Hematopoietic multipotent progenitor cell treated with erythropoietin and hydrocortisone succinate and interleukin-3 and kit ligand, for 17 days (in vitro differentiated cells): ENCODE results near the gene NOP9.

ENCODE experiments used
- DNase-seq: peaks from one replicate; pipeline ENCODE4 v3.0.0-alpha.2; 2015; ENCODE audit warnings: low spot score

Gene NOP9

GRCh38 chr14:24299255-24300191, at the start of gene NOP9, which contains the start of gene DHRS1:
Gene NOP9 (plus strand): TSS chr14:24299850. CDS start chr14:24299955, 105 bp downstream.
Gene DHRS1 (minus strand): TSS chr14:24299780. CDS start chr14:24299106, 674 bp downstream.
- peak; percentile 96 for DNase-seq

- DNase-seq: no peak
Measured at GRCh38 chr14:24250354-24250753, 49.3 kb upstream of the NOP9 start.

- DNase-seq: no peak
Measured at GRCh38 chr14:24251880-24252288, 47.8 kb upstream of the NOP9 start.

GRCh38 chr14:24252289-24253124, 47.1 kb upstream of the NOP9 start:
- DNase-seq: no peak

GRCh38 chr14:24253936-24254335, 45.7 kb upstream of the NOP9 start:
- no peak for DNase-seq

GRCh38 chr14:24254630-24255392, 44.8 kb upstream of the NOP9 start:
- DNase-seq: no peak

GRCh38 chr14:24255438-24255837, 44.2 kb upstream of the NOP9 start:
- no peak for DNase-seq

GRCh38 chr14:24255931-24256711, 43.5 kb upstream of the NOP9 start:
- DNase-seq: peak; percentile 29

- DNase-seq: no peak
Measured at GRCh38 chr14:24256960-24257359, 42.7 kb upstream of the NOP9 start.

- no peak for DNase-seq
Measured at GRCh38 chr14:24258119-24258518, 41.5 kb upstream of the NOP9 start.

GRCh38 chr14:24258548-24259265, 40.9 kb upstream of the NOP9 start:
- DNase-seq: no peak

- no peak for DNase-seq
Measured at GRCh38 chr14:24259282-24260025, 40.2 kb upstream of the NOP9 start.

GRCh38 chr14:24260026-24260779, 39.4 kb upstream of the NOP9 start:
- DNase-seq: no peak

GRCh38 chr14:24260780-24261157, 38.9 kb upstream of the NOP9 start:
- no peak for DNase-seq

GRCh38 chr14:24261256-24261968, 38.2 kb upstream of the NOP9 start:
- DNase-seq: no peak

- DNase-seq: no peak
Measured at GRCh38 chr14:24261969-24262327, 37.7 kb upstream of the NOP9 start.

- DNase-seq: no peak
Measured at GRCh38 chr14:24262821-24263733, 36.6 kb upstream of the NOP9 start, which contains the start of gene TGM1. Gene TGM1 (minus strand): TSS chr14:24263177. CDS start chr14:24262352, 825 bp downstream.
